Activated T-cell treated with anti-CD3 and anti-CD28 coated beads, Interleukin-2, amount 50 U/mL, for 72 hours (primary cell): ENCODE results near the gene CEP131. TPM values are rescaled to one million over a fixed set of nuclear protein-coding genes. Genes with fewer than 3 reads are reported as not detected.
A peak's percentile ranks its signal among the peaks of the same experiment; 100 is the strongest.
"Not testable (repeated sequence)": the region's sequence is repeated elsewhere in the genome, so short reads cannot be mapped to it uniquely, and the experiment has no call there.

ENCODE experiments used
- ATAC-seq, 2 donors: fragments of 150-1000 bp; cut with Tn5 transposase; replicated peaks in 1 of 2; 2 replicates each; pipeline ENCODE4 v1.10.0; 2021; ENCODE audit warnings: moderate library complexity in 2 of 2, mild to moderate bottlenecking in 1 of 2
- DNase-seq, 2 donors: peaks; one replicate each; pipeline ENCODE4 v3.0.0; 2021 to 2022; ENCODE audit warnings: mixed read lengths in 1 of 2
- H3K27ac Mint-ChIP-seq: one replicate; pipeline ENCODE4 v1.8.0; 2022; ENCODE audit warnings: mild to moderate bottlenecking, moderate library complexity, mixed read lengths
- H3K27me3 Mint-ChIP-seq: one replicate; pipeline ENCODE4 v1.8.0; 2022; ENCODE audit warnings: low read depth, mixed read lengths
- H3K36me3 Mint-ChIP-seq, 2 donors: one replicate each; pipeline ENCODE4 v1.8.0; 2022; ENCODE audit warnings: mixed read lengths in 2 of 2, mild to moderate bottlenecking in 1 of 2; ENCODE audit not compliant: insufficient read depth in 2 of 2
- H3K4me1 Mint-ChIP-seq: one replicate; pipeline ENCODE4 v1.8.0; 2022; ENCODE audit warnings: low read depth, mixed read lengths
- H3K4me3 Mint-ChIP-seq, 2 donors: one replicate each; pipeline ENCODE4 v1.8.0; 2022; ENCODE audit warnings: mild to moderate bottlenecking in 2 of 2, mixed read lengths in 2 of 2, moderate library complexity in 2 of 2
- H3K9me3 Mint-ChIP-seq, 2 donors: one replicate each; pipeline ENCODE4 v1.8.0; 2022; ENCODE audit warnings: mixed read lengths in 2 of 2
- total RNA-seq, 2 donors: library from RNA; stranded (reverse); gene quantifications; one replicate each; pipeline ENCODE4 v1.2.3, GENCODE V29; 2022

Gene CEP131
- total RNA-seq, 2 donors from 2014 or later: 8.1 to 11.4 TPM

- ATAC-seq: no peak
- H3K9me3 Mint-ChIP-seq: no peaks in the 10 kb centered on the region
- no peak overlapping the region for H3K27ac Mint-ChIP-seq
- DNase-seq: no peak
- no peak overlapping the region for H3K4me3 Mint-ChIP-seq
- no peaks in the 10 kb centered on the region for H3K36me3 Mint-ChIP-seq
- no peaks in the 10 kb centered on the region for H3K4me1 Mint-ChIP-seq
- H3K27me3 Mint-ChIP-seq: peaks cover 6% of the 10 kb centered on the region
These were observed 70.4 kb downstream of the CEP131 start for GRCh38 chr17:81152288-81152828.

GRCh38 chr17:81151278-81151677 lies 71.5 kb downstream of the CEP131 start:
- ATAC-seq (no peak), DNase-seq (no peak)
- H3K9me3 Mint-ChIP-seq: no peaks in the 10 kb centered on the region
- no peaks in the 10 kb centered on the region for H3K36me3 Mint-ChIP-seq
- H3K4me3 Mint-ChIP-seq: no peak overlapping the region
- no peaks in the 10 kb centered on the region for H3K4me1 Mint-ChIP-seq
- H3K27me3 Mint-ChIP-seq: peaks cover 6% of the 10 kb centered on the region
- no peak overlapping the region for H3K27ac Mint-ChIP-seq

- H3K27ac Mint-ChIP-seq: no peak overlapping the region
- H3K27me3 Mint-ChIP-seq: peaks cover 6% of the 10 kb centered on the region
- ATAC-seq (no peak), DNase-seq (no peak)
- no peaks in the 10 kb centered on the region for H3K4me1 Mint-ChIP-seq
- H3K9me3 Mint-ChIP-seq: no peaks in the 10 kb centered on the region
- no peak overlapping the region for H3K4me3 Mint-ChIP-seq
- H3K36me3 Mint-ChIP-seq: no peaks in the 10 kb centered on the region
These were observed 72.2 kb downstream of the CEP131 start for GRCh38 chr17:81150377-81151077.

GRCh38 chr17:81148986-81149533 lies 73.7 kb downstream of the CEP131 start:
- no peaks in the 10 kb centered on the region for H3K36me3 Mint-ChIP-seq
- H3K4me3 Mint-ChIP-seq: no peak overlapping the region
- DNase-seq (no peak), ATAC-seq (no peak)
- H3K9me3 Mint-ChIP-seq: no peaks in the 10 kb centered on the region
- peaks cover 6% of the 10 kb centered on the region for H3K27me3 Mint-ChIP-seq
- H3K4me1 Mint-ChIP-seq: no peaks in the 10 kb centered on the region
- no peak overlapping the region for H3K27ac Mint-ChIP-seq

- Mint-ChIP-seq H3K4me3 (no peak overlapping the region), H3K36me3 (no peaks in the 10 kb centered on the region), H3K4me1 (no peaks in the 10 kb centered on the region), H3K9me3 (no peaks in the 10 kb centered on the region), H3K27ac (no peak overlapping the region), H3K27me3 (peaks cover 6% of the 10 kb centered on the region)
- DNase-seq (no peak), ATAC-seq (no peak)
These were observed 74.2 kb downstream of the CEP131 start for GRCh38 chr17:81148571-81148970.

- Mint-ChIP-seq H3K36me3 (no peaks in the 10 kb centered on the region), H3K9me3 (no peaks in the 10 kb centered on the region), H3K4me3 (no peak overlapping the region), H3K4me1 (no peaks in the 10 kb centered on the region), H3K27ac (no peak overlapping the region), H3K27me3 (peaks cover 6% of the 10 kb centered on the region)
- ATAC-seq (no peak), DNase-seq (no peak)
These were observed 75.1 kb downstream of the CEP131 start for GRCh38 chr17:81147701-81148100.

GRCh38 chr17:81146208-81146607 lies 76.6 kb downstream of the CEP131 start:
- not testable (repeated sequence) for H3K27ac Mint-ChIP-seq, H3K4me3 Mint-ChIP-seq, H3K9me3 Mint-ChIP-seq, H3K36me3 Mint-ChIP-seq, H3K4me1 Mint-ChIP-seq, ATAC-seq, DNase-seq
- H3K27me3 Mint-ChIP-seq: peaks cover 12% of the 10 kb centered on the region

GRCh38 chr17:81144423-81144781 lies 78.4 kb downstream of the CEP131 start:
- Mint-ChIP-seq H3K4me1 (no peaks in the 10 kb centered on the region), H3K27me3 (peaks cover 6% of the 10 kb centered on the region), H3K36me3 (no peaks in the 10 kb centered on the region), H3K4me3 (no peak overlapping the region), H3K9me3 (no peaks in the 10 kb centered on the region), H3K27ac (no peak overlapping the region)
- DNase-seq (no peak), ATAC-seq (no peak)

GRCh38 chr17:81143717-81144422 lies 78.9 kb downstream of the CEP131 start:
- H3K4me3 Mint-ChIP-seq: no peak overlapping the region
- no peaks in the 10 kb centered on the region for H3K4me1 Mint-ChIP-seq
- H3K36me3 Mint-ChIP-seq: no peaks in the 10 kb centered on the region
- no peaks in the 10 kb centered on the region for H3K9me3 Mint-ChIP-seq
- no peak for ATAC-seq
- DNase-seq: no peak
- H3K27me3 Mint-ChIP-seq: peaks cover 6% of the 10 kb centered on the region
- no peak overlapping the region for H3K27ac Mint-ChIP-seq

GRCh38 chr17:81143200-81143527 lies 79.6 kb downstream of the CEP131 start:
- H3K4me3 Mint-ChIP-seq: no peak overlapping the region
- H3K4me1 Mint-ChIP-seq: no peaks in the 10 kb centered on the region
- H3K36me3 Mint-ChIP-seq: no peaks in the 10 kb centered on the region
- peaks cover 3 to 6% of the 10 kb centered on the region in 2 donors for H3K9me3 Mint-ChIP-seq
- H3K27me3 Mint-ChIP-seq: peaks cover 6% of the 10 kb centered on the region
- no peak overlapping the region for H3K27ac Mint-ChIP-seq
- DNase-seq (no peak), ATAC-seq (no peak)

- DNase-seq: peak; percentile 68 to 70
- ATAC-seq: peak; percentile 84 to 92
- H3K4me3 Mint-ChIP-seq: no peak overlapping the region
- H3K27me3 Mint-ChIP-seq: peaks cover 6% of the 10 kb centered on the region
- H3K4me1 Mint-ChIP-seq: no peaks in the 10 kb centered on the region
- peaks cover 6 to 12% of the 10 kb centered on the region in 2 donors for H3K9me3 Mint-ChIP-seq
- no peaks in the 10 kb centered on the region for H3K36me3 Mint-ChIP-seq
- H3K27ac Mint-ChIP-seq: no peak overlapping the region
These were observed 80.2 kb downstream of the CEP131 start for GRCh38 chr17:81142301-81143199.

- DNase-seq (no peak), ATAC-seq (no peak)
- Mint-ChIP-seq H3K9me3 (peaks cover 6 to 13% of the 10 kb centered on the region in 2 donors), H3K4me1 (no peaks in the 10 kb centered on the region), H3K27ac (no peak overlapping the region), H3K36me3 (no peaks in the 10 kb centered on the region), H3K27me3 (peaks cover 6% of the 10 kb centered on the region), H3K4me3 (no peak overlapping the region)
These were observed 82.1 kb downstream of the CEP131 start for GRCh38 chr17:81140695-81141094.

- H3K4me3 Mint-ChIP-seq: no peak overlapping the region
- H3K27ac Mint-ChIP-seq: no peak overlapping the region
- no peaks in the 10 kb centered on the region for H3K36me3 Mint-ChIP-seq
- peaks cover 6 to 13% of the 10 kb centered on the region in 2 donors for H3K9me3 Mint-ChIP-seq
- H3K4me1 Mint-ChIP-seq: no peaks in the 10 kb centered on the region
- no peak for DNase-seq
- peaks cover 6% of the 10 kb centered on the region for H3K27me3 Mint-ChIP-seq
- no peak for ATAC-seq
These were observed 82.7 kb downstream of the CEP131 start for GRCh38 chr17:81140018-81140417.
